VCaP (cell line): Measurements from ENCODE around the gene ZNF830.

Experiments
- H3K27ac ChIP-seq: fragments of 450-650 bp; 2 replicates; pipeline ENCODE4 v1.5.1; 2017
- CTCF ChIP-seq: fragments of 450-650 bp; conservative IDR thresholded peaks from 2 replicates; pipeline ENCODE4 v1.5.1; 2017; ENCODE audit warnings: mild to moderate bottlenecking, moderate library complexity

ZNF830 gene

GRCh38 chr17:34958438-34958837, 2.9 kb upstream of the ZNF830 start:
- H3K27ac ChIP-seq: no peak overlapping the region
- TF ChIP-seq CTCF: no peak

- peak overlapping the region; percentile 48 for H3K27ac ChIP-seq
- TF ChIP-seq CTCF: no peak
These were observed 12.8 kb downstream of the ZNF830 start for GRCh38 chr17:34974179-34974578.

- H3K27ac ChIP-seq: peak overlapping the region; percentile 48
- no peak for TF ChIP-seq CTCF
These were observed 13.8 kb downstream of the ZNF830 start for GRCh38 chr17:34974794-34975785.

- TF ChIP-seq CTCF: no peak
- H3K27ac ChIP-seq: no peak overlapping the region
These were observed 17.8 kb downstream of the ZNF830 start for GRCh38 chr17:34979153-34979552.

- TF ChIP-seq CTCF: no peak
- H3K27ac ChIP-seq: peak overlapping the region; percentile 98
These were observed 18.5 kb downstream of the ZNF830 start for GRCh38 chr17:34979650-34980352.

GRCh38 chr17:34980353-34980680, 19.0 kb downstream of the ZNF830 start, which contains the start of gene LIG3:
Gene LIG3 (plus strand): TSS chr17:34980512. CDS start chr17:34983006, 2,494 bp downstream.
- peak within 1 kb of the TSS; percentile 98 for H3K27ac ChIP-seq
- no peak for TF ChIP-seq CTCF
